ENCODE results near the gene GTF2IRD2.
"Not testable (repeated sequence)": the region's sequence is repeated elsewhere in the genome, so short reads cannot be mapped to it uniquely, and the experiment has no call there.

Gene GTF2IRD2

DNA sequence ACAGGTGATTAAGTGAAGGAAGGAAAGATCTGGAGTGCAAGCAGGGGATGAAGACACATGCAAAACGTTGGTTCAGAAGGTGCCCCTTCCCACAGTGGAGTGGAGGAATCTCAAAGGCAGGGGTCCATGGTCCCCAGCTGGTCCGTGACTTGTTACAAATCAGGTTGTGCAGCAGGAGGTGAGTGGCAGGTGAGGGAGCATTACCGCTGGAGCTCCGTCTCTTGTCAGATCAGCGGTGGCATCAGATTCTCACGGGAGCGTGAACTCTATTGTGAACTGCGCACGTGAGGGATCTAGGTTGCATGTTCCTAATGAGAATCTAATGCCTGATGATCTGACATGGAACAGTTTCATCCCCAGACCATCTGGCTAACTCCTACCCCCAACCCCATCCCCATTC, 21.1 kb upstream of the GTF2IRD2 start:
- H3K27me3 ChIP-seq (ENCODE audit: control insufficient read depth in 1 of 2, insufficient read depth in 1 of 2, low read length in 2 of 2); DNase-seq; H3K27ac ChIP-seq (ENCODE audit: low read length, poor library complexity, severe bottlenecking); H2AFZ ChIP-seq (ENCODE audit: low read depth, low read length); H3K4me2 ChIP-seq (ENCODE audit: low read length, poor library complexity, severe bottlenecking); H4K8ac ChIP-seq (ENCODE audit: low read length); H4K91ac ChIP-seq (ENCODE audit: low read length); H3K4me1 ChIP-seq (ENCODE audit: control insufficient read depth, insufficient read depth, low read depth, low read length); H2BK15ac ChIP-seq (ENCODE audit: low read depth, poor library complexity, severe bottlenecking); H3K14ac ChIP-seq (ENCODE audit: low read length in 2 of 2); H3K9me3 ChIP-seq (ENCODE audit: control insufficient read depth, low read length); H3K9ac ChIP-seq (ENCODE audit: low read length); H3K18ac ChIP-seq (ENCODE audit: low read depth in 1 of 2, low read length in 2 of 2); H3K4me3 ChIP-seq (ENCODE audit: insufficient read depth in 1 of 2, low read depth in 1 of 2, low read length in 2 of 2); H3K23ac ChIP-seq (ENCODE audit: low read length in 2 of 2); H2BK120ac ChIP-seq (ENCODE audit: low read depth, low read length); H2BK5ac ChIP-seq (ENCODE audit: low read depth, low read length, poor library complexity, severe bottlenecking); H2BK12ac ChIP-seq (ENCODE audit: low read length in 2 of 2); H3K36me3 ChIP-seq (ENCODE audit: control insufficient read depth in 1 of 2, insufficient read depth in 2 of 2, low read depth in 1 of 2, low read length in 2 of 2); H2AK5ac ChIP-seq (ENCODE audit: low read length, severe bottlenecking); H3K79me1 ChIP-seq (replicated peaks; ENCODE audit: low read length, poor library complexity, severe bottlenecking); H3K4ac ChIP-seq (ENCODE audit: low read depth in 1 of 2, low read length in 2 of 2): not testable (repeated sequence)
- WGBS: 100% methylated on average over 3 of the region's 9 CpGs

DNA sequence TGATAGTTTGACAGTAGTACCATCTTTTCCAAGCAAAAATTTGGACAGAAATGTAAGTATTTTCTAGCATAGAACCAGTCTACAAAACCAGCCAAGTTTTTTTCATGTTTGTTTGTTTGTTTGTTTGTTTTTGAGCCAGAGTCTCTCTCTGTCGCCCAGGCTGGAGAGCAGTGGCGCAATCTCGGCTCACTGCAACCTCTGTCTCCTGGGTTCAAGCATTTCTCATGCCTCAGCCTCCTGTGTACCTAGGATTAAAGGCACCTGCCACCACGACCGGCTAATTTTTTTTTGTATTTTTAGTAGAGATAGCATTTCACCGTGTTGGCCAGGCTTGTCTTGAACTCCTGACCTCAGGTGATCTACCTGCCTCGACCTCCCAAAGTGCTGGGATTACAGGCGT, 14.4 kb upstream of the GTF2IRD2 start:
- not testable (repeated sequence) for H3K4me2 ChIP-seq (ENCODE audit: low read length, poor library complexity, severe bottlenecking); H3K4me3 ChIP-seq (ENCODE audit: insufficient read depth in 1 of 2, low read depth in 1 of 2, low read length in 2 of 2); H2AFZ ChIP-seq (ENCODE audit: low read depth, low read length); DNase-seq; H2BK120ac ChIP-seq (ENCODE audit: low read depth, low read length); H3K9ac ChIP-seq (ENCODE audit: low read length); H2BK5ac ChIP-seq (ENCODE audit: low read depth, low read length, poor library complexity, severe bottlenecking); H3K27me3 ChIP-seq (ENCODE audit: control insufficient read depth in 1 of 2, insufficient read depth in 1 of 2, low read length in 2 of 2); H3K79me1 ChIP-seq (replicated peaks; ENCODE audit: low read length, poor library complexity, severe bottlenecking); H2BK15ac ChIP-seq (ENCODE audit: low read depth, poor library complexity, severe bottlenecking); H3K14ac ChIP-seq (ENCODE audit: low read length in 2 of 2); H2BK12ac ChIP-seq (ENCODE audit: low read length in 2 of 2); H2AK5ac ChIP-seq (ENCODE audit: low read length, severe bottlenecking); H4K8ac ChIP-seq (ENCODE audit: low read length); H3K36me3 ChIP-seq (ENCODE audit: control insufficient read depth in 1 of 2, insufficient read depth in 2 of 2, low read depth in 1 of 2, low read length in 2 of 2); H3K9me3 ChIP-seq (ENCODE audit: control insufficient read depth, low read length); H3K18ac ChIP-seq (ENCODE audit: low read depth in 1 of 2, low read length in 2 of 2); H3K27ac ChIP-seq (ENCODE audit: low read length, poor library complexity, severe bottlenecking); H3K4me1 ChIP-seq (ENCODE audit: control insufficient read depth, insufficient read depth, low read depth, low read length); H4K91ac ChIP-seq (ENCODE audit: low read length); H3K4ac ChIP-seq (ENCODE audit: low read depth in 1 of 2, low read length in 2 of 2); H3K23ac ChIP-seq (ENCODE audit: low read length in 2 of 2)
- 81% methylated on average over 6 of the region's 8 CpGs for WGBS

DNA sequence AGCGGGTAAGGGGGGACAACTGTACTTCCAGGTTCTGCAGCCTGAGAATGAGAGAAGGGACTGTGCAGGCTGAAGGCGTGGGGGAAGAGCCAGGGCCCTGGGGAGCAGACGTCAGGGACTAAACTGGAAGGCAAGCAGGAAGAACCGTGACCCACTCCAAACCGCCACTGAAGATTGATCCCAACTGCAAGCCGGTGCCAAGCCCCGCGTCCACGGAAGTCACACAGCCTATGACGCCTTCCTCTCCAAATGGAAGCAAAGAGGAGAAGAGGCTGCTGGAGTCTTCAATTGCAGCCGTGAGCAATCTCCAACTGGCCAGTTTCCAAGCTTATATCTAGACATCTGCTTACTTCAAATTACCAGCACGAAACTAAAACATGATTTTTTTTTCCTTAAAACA, 1.6 kb downstream of the GTF2IRD2 start:
- H3K4me2 ChIP-seq (ENCODE audit: low read length, poor library complexity, severe bottlenecking); H2BK12ac ChIP-seq (ENCODE audit: low read length in 2 of 2); H3K18ac ChIP-seq (ENCODE audit: low read depth in 1 of 2, low read length in 2 of 2); H3K27ac ChIP-seq (ENCODE audit: low read length, poor library complexity, severe bottlenecking); H3K4me1 ChIP-seq (ENCODE audit: control insufficient read depth, insufficient read depth, low read depth, low read length); H2AK5ac ChIP-seq (ENCODE audit: low read length, severe bottlenecking); H4K8ac ChIP-seq (ENCODE audit: low read length); H3K9ac ChIP-seq (ENCODE audit: low read length); H3K36me3 ChIP-seq (ENCODE audit: control insufficient read depth in 1 of 2, insufficient read depth in 2 of 2, low read depth in 1 of 2, low read length in 2 of 2); H3K79me1 ChIP-seq (replicated peaks; ENCODE audit: low read length, poor library complexity, severe bottlenecking); H2BK5ac ChIP-seq (ENCODE audit: low read depth, low read length, poor library complexity, severe bottlenecking); H4K91ac ChIP-seq (ENCODE audit: low read length); H3K4ac ChIP-seq (ENCODE audit: low read depth in 1 of 2, low read length in 2 of 2); H3K23ac ChIP-seq (ENCODE audit: low read length in 2 of 2); DNase-seq; H2AFZ ChIP-seq (ENCODE audit: low read depth, low read length); H2BK120ac ChIP-seq (ENCODE audit: low read depth, low read length); H3K9me3 ChIP-seq (ENCODE audit: control insufficient read depth, low read length); H3K4me3 ChIP-seq (ENCODE audit: insufficient read depth in 1 of 2, low read depth in 1 of 2, low read length in 2 of 2); H3K27me3 ChIP-seq (ENCODE audit: control insufficient read depth in 1 of 2, insufficient read depth in 1 of 2, low read length in 2 of 2); H3K14ac ChIP-seq (ENCODE audit: low read length in 2 of 2); H2BK15ac ChIP-seq (ENCODE audit: low read depth, poor library complexity, severe bottlenecking): not testable (repeated sequence)
- no CpG with 5 or more reads among the region's 12 CpGs for WGBS

DNA sequence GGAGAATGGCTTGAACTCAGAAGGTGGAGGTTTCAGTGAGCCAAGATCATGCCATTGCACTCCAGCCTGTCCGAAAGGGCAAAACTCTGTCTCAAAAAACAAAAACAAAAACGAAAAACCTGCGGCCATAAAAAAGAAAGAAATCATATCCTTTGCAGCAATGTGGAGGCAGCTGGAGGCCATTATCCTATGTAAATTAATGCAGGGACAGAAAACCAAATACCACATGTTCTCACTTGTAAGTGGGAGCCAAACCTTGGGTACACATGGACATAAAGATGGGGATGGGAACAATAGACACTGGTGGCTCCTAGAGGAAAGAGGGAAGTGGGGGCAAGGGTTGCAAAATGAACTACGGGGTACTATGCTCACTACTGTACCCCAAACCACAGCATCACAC, 21.0 kb downstream of the GTF2IRD2 start:
- not testable (repeated sequence) for H3K36me3 ChIP-seq (ENCODE audit: control insufficient read depth in 1 of 2, insufficient read depth in 2 of 2, low read depth in 1 of 2, low read length in 2 of 2); H2BK12ac ChIP-seq (ENCODE audit: low read length in 2 of 2); H2BK120ac ChIP-seq (ENCODE audit: low read depth, low read length); H3K9ac ChIP-seq (ENCODE audit: low read length); H4K8ac ChIP-seq (ENCODE audit: low read length); H3K4me3 ChIP-seq (ENCODE audit: insufficient read depth in 1 of 2, low read depth in 1 of 2, low read length in 2 of 2); H2BK5ac ChIP-seq (ENCODE audit: low read depth, low read length, poor library complexity, severe bottlenecking); H4K91ac ChIP-seq (ENCODE audit: low read length); H3K79me1 ChIP-seq (replicated peaks; ENCODE audit: low read length, poor library complexity, severe bottlenecking); H3K9me3 ChIP-seq (ENCODE audit: control insufficient read depth, low read length); H3K23ac ChIP-seq (ENCODE audit: low read length in 2 of 2); H3K4me2 ChIP-seq (ENCODE audit: low read length, poor library complexity, severe bottlenecking); H3K27ac ChIP-seq (ENCODE audit: low read length, poor library complexity, severe bottlenecking); H2AFZ ChIP-seq (ENCODE audit: low read depth, low read length); H3K4ac ChIP-seq (ENCODE audit: low read depth in 1 of 2, low read length in 2 of 2); H2AK5ac ChIP-seq (ENCODE audit: low read length, severe bottlenecking); H3K14ac ChIP-seq (ENCODE audit: low read length in 2 of 2); H3K4me1 ChIP-seq (ENCODE audit: control insufficient read depth, insufficient read depth, low read depth, low read length); H2BK15ac ChIP-seq (ENCODE audit: low read depth, poor library complexity, severe bottlenecking); H3K27me3 ChIP-seq (ENCODE audit: control insufficient read depth in 1 of 2, insufficient read depth in 1 of 2, low read length in 2 of 2); DNase-seq; H3K18ac ChIP-seq (ENCODE audit: low read depth in 1 of 2, low read length in 2 of 2)
- no CpG with 5 or more reads among the region's 4 CpGs for WGBS
